GM18870 (cell line): ENCODE data around the gene C8A.

Source experiments
- ATAC-seq: cut with Tn5 transposase; IDR thresholded peaks from one replicate; pipeline ENCODE4 v1.9.1; 2021; ENCODE audit warnings: moderate library complexity; ENCODE audit not compliant: unreplicated experiment

C8A gene

GRCh38 chr1:56836359-56836758 is 18.2 kb upstream of the C8A start:
- no peak for ATAC-seq

DNA sequence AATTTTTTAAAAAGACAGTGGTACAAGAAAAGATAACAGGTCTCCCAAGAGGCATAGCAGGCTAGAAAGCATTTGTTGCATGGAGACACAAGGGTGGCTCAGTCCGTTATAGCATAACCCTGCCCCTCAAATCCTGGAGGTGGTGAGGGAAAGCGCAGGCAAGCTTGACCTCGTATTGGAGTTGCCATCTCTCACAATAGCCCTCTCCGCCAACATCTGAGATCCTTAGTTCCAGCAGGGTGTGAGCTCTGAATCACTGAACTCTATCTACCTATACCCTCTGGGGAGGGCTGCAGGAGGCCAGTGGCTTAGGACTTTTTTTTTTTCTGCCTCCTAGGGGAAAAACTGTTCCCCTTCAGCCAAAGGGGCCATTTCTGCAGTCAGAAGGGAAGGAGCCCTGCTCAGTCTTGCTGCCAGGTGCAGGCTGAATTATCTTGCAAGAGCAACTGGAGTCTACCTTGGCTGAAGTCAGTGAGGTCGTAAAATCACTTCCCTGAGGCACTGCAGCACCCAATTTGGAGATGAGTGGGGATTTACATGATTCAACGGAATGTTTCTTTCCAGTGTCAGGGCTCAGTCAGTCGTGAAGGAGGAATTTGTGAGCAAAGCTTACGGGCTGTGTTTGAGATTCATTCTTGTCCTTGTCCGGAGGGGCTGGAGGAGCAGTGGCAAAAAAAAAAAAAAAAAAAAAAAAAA is 17.2 kb upstream of the C8A start:
- ATAC-seq = no peak

- no peak for ATAC-seq
These were observed 15.8 kb upstream of the C8A start for GRCh38 chr1:56838759-56839158.

GRCh38 chr1:56843544-56843943 is 11.1 kb upstream of the C8A start:
- ATAC-seq = no peak

GRCh38 chr1:56844545-56845136 is 10.0 kb upstream of the C8A start:
- ATAC-seq = no peak

DNA sequence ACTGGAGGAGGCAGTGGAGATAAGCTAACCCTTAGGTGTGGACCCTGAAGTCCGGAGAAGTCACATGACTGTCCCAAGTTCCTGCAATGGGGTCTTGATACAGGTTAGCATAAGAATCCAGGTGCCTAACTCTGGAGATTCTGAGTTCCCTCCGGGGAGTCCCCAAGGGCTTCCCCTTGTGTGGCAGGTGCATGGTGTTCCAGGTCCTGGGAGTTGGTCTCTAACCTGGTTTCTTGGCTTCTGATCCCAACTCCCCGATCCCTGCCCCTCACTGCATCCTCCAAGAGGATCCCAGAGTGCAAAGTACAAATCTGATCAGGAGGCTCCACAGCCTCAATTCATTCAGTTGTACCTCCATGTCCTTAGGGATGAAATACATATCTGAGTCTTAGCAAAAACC is 9.3 kb upstream of the C8A start:
- no peak for ATAC-seq

DNA sequence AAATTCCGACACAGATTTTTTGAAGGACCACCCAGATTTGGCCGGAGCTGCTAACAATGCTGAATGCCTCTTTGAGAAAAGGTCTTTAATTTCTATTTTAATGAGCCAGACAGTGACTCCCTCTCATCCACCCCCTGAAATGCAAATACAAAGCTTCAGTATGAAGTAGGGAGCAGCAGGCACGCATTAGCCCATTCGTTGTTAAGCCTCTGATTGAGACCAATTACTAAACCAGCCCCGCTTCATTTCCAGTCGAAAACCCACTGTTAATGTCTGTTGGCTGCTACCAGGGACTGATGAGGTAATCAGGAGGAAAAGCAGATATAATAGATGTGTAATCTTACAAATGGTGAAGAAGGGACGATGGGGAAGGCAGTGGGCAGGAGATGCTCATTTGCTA is 4.8 kb upstream of the C8A start:
- ATAC-seq = no peak

GRCh38 chr1:56850411-56850810 is 4.2 kb upstream of the C8A start:
- ATAC-seq = no peak

- ATAC-seq = no peak
These were observed 3.7 kb upstream of the C8A start for GRCh38 chr1:56850922-56851321.

DNA sequence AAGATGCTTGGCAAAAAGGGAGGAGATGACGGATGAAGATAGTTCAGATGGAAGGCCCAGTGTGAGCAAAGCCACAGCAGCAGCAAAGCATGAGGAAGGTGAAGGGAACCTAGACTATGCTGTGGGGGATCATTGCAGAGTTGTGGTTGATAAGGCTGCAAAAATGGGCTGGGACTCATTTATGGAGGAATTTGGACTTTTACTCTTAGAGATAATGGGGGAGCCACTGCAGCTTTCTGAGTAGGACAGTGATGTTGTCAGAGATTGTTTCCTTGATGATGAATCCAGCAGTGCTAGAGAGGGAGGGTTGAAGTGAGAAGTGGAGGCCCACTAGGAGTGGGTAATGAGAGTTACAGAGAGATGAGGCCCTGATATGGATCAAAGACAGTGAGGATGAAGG is 2.1 kb upstream of the C8A start:
- no peak for ATAC-seq

DNA sequence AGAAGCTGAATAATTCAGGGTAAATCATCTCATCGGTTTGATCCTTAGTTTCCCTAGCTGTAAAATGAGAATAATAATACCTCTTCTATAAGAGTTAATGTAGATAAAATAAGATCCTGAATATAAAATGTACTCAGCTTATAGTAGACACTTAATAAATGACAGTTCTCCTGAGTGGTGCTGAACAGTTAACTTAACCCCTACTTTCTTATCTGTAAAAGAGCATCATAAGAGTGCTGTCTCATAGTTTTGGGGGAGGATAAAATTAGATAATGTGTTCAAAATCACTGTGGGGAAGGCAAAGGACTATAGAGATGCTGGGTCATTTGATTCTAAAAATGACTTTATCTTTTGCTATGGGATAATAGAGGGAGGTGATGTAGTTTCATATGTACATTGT is 593 bp downstream of the C8A start:
- no peak for ATAC-seq

DNA sequence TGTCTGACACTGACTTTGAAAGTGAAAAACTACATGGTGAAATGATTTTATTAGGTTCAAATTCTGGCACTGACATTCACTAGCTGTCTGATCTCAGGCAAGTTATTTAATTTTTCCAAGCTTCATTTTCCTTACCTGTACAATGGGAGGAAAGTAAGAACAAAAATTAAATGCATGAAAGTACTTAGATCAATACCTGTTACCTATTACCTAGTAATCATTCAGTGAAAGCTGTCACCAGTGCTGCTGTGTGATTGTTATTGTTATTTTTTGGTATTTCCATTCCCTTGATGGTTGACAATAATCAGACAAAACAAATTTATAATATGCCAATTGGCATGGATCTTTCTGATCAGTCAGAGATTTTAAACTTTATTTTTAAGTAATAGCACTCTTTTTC is 1.6 kb downstream of the C8A start:
- no peak for ATAC-seq

DNA sequence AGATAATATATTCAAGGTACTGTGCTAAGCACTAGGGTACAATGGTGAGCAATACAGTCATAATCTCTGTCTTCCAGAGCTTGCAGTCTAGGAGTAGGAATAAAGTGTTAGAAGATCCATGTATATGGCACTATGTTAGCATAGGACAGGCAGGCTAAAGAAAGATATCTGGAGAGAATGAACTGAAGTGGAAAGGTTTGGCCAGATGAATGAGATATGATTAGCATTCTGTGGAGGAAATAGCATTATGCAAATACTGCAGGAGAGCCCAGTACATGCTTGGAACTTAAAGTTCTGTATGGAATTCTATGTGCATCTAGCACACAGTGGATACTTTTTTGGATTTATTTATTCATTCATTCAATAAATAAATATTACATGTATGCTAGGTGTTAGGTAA is 4.7 kb downstream of the C8A start:
- ATAC-seq = no peak

DNA sequence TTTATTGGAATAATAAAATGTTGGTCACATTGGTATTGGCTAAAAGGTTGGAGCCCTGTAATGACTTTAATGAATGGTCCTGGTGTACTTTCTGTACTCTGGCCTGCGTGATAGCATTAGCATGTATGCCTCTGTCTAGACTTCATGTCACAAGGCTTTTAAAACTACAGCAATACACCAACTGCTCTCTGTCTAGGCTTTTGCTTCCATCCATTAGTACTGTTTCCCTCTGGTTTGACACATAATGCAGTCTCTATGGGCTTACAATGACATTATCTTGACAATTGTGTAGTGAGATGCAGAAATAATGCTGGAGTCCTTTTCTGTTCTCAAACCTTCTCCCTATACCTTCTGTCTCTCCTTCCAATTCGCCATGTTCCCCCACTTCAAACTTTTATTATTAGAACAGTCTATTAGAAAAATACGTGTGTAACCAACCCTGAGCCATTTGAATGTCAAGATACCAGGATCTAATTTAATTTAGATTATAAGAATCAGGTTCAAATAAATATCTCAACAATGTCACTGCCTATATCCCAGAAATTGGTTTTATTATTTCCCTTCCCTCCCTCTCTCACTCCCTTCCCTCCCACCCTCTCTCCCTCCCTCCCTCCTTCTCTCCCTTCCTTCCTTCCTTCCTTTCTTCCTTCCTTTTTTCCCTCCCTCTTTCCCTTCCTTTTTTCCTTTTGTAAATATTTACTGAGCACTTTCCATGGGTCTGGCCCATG is 8.8 kb downstream of the C8A start:
- ATAC-seq = no peak

GRCh38 chr1:56864430-56864829 is 9.8 kb downstream of the C8A start:
- no peak for ATAC-seq

DNA sequence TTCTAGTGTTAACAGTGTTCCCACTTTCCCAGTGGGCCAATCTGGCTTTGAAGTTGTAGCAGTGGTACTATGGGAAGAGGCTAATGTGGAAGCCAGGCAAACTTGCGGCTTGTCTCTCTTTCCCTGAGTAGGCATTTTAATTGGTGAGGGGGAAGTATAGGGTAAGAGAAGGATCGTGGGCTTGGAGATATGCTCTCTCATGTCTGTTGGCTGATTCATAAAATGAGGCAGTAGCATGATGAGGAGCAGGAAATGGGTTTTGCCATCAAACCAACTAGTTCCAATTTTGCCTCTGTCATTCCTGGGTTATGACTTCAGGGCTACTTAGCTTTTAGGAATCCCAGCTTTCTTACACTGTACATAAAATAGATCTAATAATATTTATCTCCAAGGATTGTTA is 12.1 kb downstream of the C8A start:
- ATAC-seq = no peak

- no peak for ATAC-seq
These were observed 12.9 kb downstream of the C8A start for GRCh38 chr1:56867491-56867890.

DNA sequence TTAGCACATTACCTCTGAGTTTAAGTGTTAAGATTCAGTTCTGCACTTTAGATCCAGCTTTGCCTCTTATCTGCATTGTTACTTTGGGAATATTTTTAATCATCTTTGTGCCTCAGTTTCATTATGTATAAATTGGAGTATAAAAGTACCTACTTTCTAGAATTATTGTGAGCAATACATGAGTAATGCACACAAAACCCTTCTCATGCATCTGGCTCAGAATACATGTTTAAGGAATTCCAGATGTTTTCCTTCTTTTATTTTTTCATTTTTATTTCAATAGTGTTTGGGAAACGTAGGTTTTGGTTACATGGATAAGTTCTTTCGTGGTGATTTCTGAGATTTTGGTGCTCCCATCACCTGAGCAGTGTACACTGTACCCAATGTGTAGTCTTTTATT is 14.2 kb downstream of the C8A start:
- ATAC-seq = no peak

- no peak for ATAC-seq
These were observed 18.0 kb downstream of the C8A start for GRCh38 chr1:56872597-56872996.

DNA sequence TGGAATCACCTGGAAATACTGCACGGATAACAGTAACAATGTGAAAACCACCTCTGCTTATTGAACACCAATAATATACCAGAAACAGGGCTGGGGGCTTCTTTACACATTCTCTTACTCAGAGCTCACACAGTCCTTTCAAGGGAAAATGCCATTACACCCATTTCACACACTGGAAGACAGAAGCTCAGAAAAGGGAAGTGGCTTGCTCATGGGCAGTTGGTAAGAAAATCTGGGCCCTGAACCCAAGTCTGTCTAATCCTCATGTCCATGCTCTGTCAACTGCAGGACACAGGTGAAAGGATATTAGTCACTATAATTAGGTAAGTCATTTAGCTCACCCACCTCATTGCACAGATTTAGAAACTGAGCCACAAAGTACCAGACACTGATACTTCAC is 18.6 kb downstream of the C8A start:
- ATAC-seq = no peak

DNA sequence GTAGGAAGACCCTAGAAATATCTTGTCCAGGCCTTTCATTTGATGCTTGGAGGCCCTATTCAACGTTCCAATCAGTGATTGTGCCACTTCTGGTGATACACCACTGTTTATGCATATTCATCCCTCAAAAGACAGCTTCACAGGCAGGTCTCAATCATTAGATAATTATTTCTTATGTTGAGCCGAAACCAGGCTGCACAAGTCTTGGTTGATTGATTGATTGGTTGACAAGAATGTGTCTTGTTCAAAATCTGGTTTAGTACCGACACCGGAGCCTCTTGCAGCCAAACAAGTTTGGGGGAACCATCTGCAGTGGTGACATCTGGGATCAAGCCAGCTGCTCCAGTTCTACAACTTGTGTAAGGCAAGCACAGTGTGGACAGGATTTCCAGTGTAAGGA is 20.1 kb downstream of the C8A start:
- ATAC-seq = no peak

DNA sequence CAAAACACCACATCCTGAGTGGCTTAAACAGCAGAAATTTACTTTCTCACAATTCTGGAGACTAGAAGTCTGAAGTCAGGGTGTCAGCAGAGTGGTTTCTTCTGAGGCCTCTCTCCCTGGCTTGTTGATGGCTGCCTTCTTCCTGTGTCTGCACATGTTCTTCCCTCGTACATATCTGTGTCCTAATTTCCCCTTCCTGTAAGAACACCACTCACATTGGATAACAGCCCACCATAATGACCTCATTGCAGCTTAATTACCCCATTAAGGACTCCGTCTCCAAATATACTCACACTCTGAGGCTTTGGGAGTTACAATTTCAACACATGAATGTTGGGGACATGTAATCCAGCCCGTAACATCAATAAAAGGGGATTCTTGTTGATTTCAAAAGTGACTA is 23.4 kb downstream of the C8A start:
- ATAC-seq = no peak
